Measurements from ENCODE around the gene CHRND. TPM values are rescaled to one million over a fixed set of nuclear protein-coding genes. Genes with fewer than 3 reads are reported as not detected.

Gene CHRND
- total RNA-seq, 1 donor from 2014 or later: not detected

GRCh38 chr2:232535761-232536530, 10.0 kb downstream of the CHRND start:
- Mint-ChIP-seq H3K9me3 (ENCODE audit: unreplicated experiment) (peaks cover 3% of the 10 kb centered on the region), H3K36me3 (ENCODE audit: low read depth, unreplicated experiment) (peaks cover 5% of the 10 kb centered on the region), H3K27ac (ENCODE audit: unreplicated experiment) (no peak overlapping the region), H3K27me3 (ENCODE audit: low read depth, unreplicated experiment) (peaks cover 3% of the 10 kb centered on the region), H3K4me3 (ENCODE audit: unreplicated experiment) (peak overlapping the region; percentile 45), H3K4me1 (ENCODE audit: low read depth, unreplicated experiment) (peaks cover 2% of the 10 kb centered on the region)
- TF ChIP-seq CTCF (IDR thresholded peaks at IDR 0.05; ENCODE audit: insufficient read depth, low read depth, low read length) (no peak), EZH2 (IDR thresholded peaks at IDR 0.05; ENCODE audit: insufficient read depth, low read length) (no peak)
- no peaks in the 10 kb centered on the region for H3K79me2 ChIP-seq (ENCODE audit: insufficient read depth, low read length)
- no peak for FAIRE-seq
- DNase-seq (ENCODE audit: low read depth): no peak
- no peaks in the 10 kb centered on the region for H3K4me1 ChIP-seq (ENCODE audit: insufficient read depth, low read length)
- peaks cover 4% of the 10 kb centered on the region for H3K9me3 ChIP-seq (ENCODE audit: insufficient read depth, low read depth, low read length)
- H3K9ac ChIP-seq (ENCODE audit: low read length): no peak overlapping the region
- H3K27ac ChIP-seq (ENCODE audit: low read depth, low read length): no peak overlapping the region
- H4K20me1 ChIP-seq (ENCODE audit: insufficient read depth, low read length): no peaks in the 10 kb centered on the region
- H3K4me2 ChIP-seq (ENCODE audit: low read length): no peak overlapping the region
- no peaks in the 10 kb centered on the region for H3K27me3 ChIP-seq (ENCODE audit: insufficient read depth, low read length)
- no peaks in the 10 kb centered on the region for H3K36me3 ChIP-seq (ENCODE audit: insufficient read depth, low read length)
- no peak overlapping the region for H2AFZ ChIP-seq (ENCODE audit: low read depth, low read length)
- H3K4me3 ChIP-seq (ENCODE audit: insufficient read depth, low read depth, low read length): no peak overlapping the region

GRCh38 chr2:232537079-232537478, 11.1 kb downstream of the CHRND start:
- H3K27me3 Mint-ChIP-seq (ENCODE audit: low read depth, unreplicated experiment): peaks cover 3% of the 10 kb centered on the region
- Histone ChIP-seq H3K4me1 (ENCODE audit: insufficient read depth, low read length) (no peaks in the 10 kb centered on the region), H3K27me3 (ENCODE audit: insufficient read depth, low read length) (no peaks in the 10 kb centered on the region), H2AFZ (ENCODE audit: low read depth, low read length) (no peak overlapping the region), H3K79me2 (ENCODE audit: insufficient read depth, low read length) (no peaks in the 10 kb centered on the region), H3K4me2 (ENCODE audit: low read length) (no peak overlapping the region), H3K27ac (ENCODE audit: low read depth, low read length) (no peak overlapping the region), H3K36me3 (ENCODE audit: insufficient read depth, low read length) (no peaks in the 10 kb centered on the region), H3K4me3 (ENCODE audit: insufficient read depth, low read depth, low read length) (no peak overlapping the region), H3K9ac (ENCODE audit: low read length) (no peak overlapping the region), H4K20me1 (ENCODE audit: insufficient read depth, low read length) (no peaks in the 10 kb centered on the region), H3K9me3 (ENCODE audit: insufficient read depth, low read depth, low read length) (peaks cover 4% of the 10 kb centered on the region)
- no peak overlapping the region for H3K27ac Mint-ChIP-seq (ENCODE audit: unreplicated experiment)
- H3K4me1 Mint-ChIP-seq (ENCODE audit: low read depth, unreplicated experiment): peaks cover 2% of the 10 kb centered on the region
- TF ChIP-seq CTCF (IDR thresholded peaks at IDR 0.05; ENCODE audit: insufficient read depth, low read depth, low read length): no peak
- no peak for TF ChIP-seq EZH2 (IDR thresholded peaks at IDR 0.05; ENCODE audit: insufficient read depth, low read length)
- no peak overlapping the region for H3K4me3 Mint-ChIP-seq (ENCODE audit: unreplicated experiment)
- H3K9me3 Mint-ChIP-seq (ENCODE audit: unreplicated experiment): peaks cover 3% of the 10 kb centered on the region
- no peak for FAIRE-seq
- no peak for DNase-seq (ENCODE audit: low read depth)
- peaks cover 5% of the 10 kb centered on the region for H3K36me3 Mint-ChIP-seq (ENCODE audit: low read depth, unreplicated experiment)

DNA sequence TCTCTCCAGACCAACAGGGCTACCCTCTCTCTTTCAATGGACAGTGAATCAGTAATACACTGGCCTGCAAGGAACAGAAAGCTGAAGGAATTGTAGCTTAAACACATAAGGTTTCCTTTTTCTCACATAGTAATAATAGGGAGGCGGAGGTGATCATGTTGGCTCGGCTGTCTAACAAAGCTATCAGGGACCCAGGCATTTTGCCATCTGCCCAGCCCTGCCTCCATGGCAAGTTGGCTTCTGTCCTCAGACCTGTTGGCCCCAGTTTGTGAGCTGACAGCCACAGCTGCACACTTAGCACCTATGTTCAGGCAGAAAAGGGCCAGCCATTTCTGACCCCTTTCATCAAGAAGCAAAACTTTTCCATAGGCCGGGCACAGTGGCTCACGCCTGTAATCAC, 11.5 kb downstream of the CHRND start:
- peaks cover 3% of the 10 kb centered on the region for H3K27me3 Mint-ChIP-seq (ENCODE audit: low read depth, unreplicated experiment)
- H3K27ac Mint-ChIP-seq (ENCODE audit: unreplicated experiment): no peak overlapping the region
- DNase-seq (ENCODE audit: low read depth) (no peak), FAIRE-seq (no peak)
- H3K4me1 ChIP-seq (ENCODE audit: insufficient read depth, low read length): no peaks in the 10 kb centered on the region
- H3K27me3 ChIP-seq (ENCODE audit: insufficient read depth, low read length): no peaks in the 10 kb centered on the region
- no peaks in the 10 kb centered on the region for H3K36me3 ChIP-seq (ENCODE audit: insufficient read depth, low read length)
- peaks cover 3% of the 10 kb centered on the region for H3K9me3 Mint-ChIP-seq (ENCODE audit: unreplicated experiment)
- TF ChIP-seq EZH2 (IDR thresholded peaks at IDR 0.05; ENCODE audit: insufficient read depth, low read length) (no peak), CTCF (IDR thresholded peaks at IDR 0.05; ENCODE audit: insufficient read depth, low read depth, low read length) (no peak)
- no peak overlapping the region for H3K9ac ChIP-seq (ENCODE audit: low read length)
- H3K4me2 ChIP-seq (ENCODE audit: low read length): no peak overlapping the region
- H3K79me2 ChIP-seq (ENCODE audit: insufficient read depth, low read length): no peaks in the 10 kb centered on the region
- no peak overlapping the region for H3K4me3 ChIP-seq (ENCODE audit: insufficient read depth, low read depth, low read length)
- peaks cover 4% of the 10 kb centered on the region for H3K9me3 ChIP-seq (ENCODE audit: insufficient read depth, low read depth, low read length)
- H4K20me1 ChIP-seq (ENCODE audit: insufficient read depth, low read length): no peaks in the 10 kb centered on the region
- peaks cover 5% of the 10 kb centered on the region for H3K36me3 Mint-ChIP-seq (ENCODE audit: low read depth, unreplicated experiment)
- peaks cover 2% of the 10 kb centered on the region for H3K4me1 Mint-ChIP-seq (ENCODE audit: low read depth, unreplicated experiment)
- no peak overlapping the region for H2AFZ ChIP-seq (ENCODE audit: low read depth, low read length)
- no peak overlapping the region for H3K4me3 Mint-ChIP-seq (ENCODE audit: unreplicated experiment)
- no peak overlapping the region for H3K27ac ChIP-seq (ENCODE audit: low read depth, low read length)
